Right cardiac atrium (tissue), 5 donors: ENCODE measurements around the gene ZCCHC10. TPM values are rescaled to one million over a fixed set of nuclear protein-coding genes. Genes with fewer than 3 reads are reported as not detected.
"Not testable (repeated sequence)": the region's sequence is repeated elsewhere in the genome, so short reads cannot be mapped to it uniquely, and the experiment has no call there.

ENCODE experiments used
- ATAC-seq, 2 donors: fragments of 200-7000 bp; cut with Tn5 transposase; one replicate each; pipeline versions ENCODE4 v1.8.0 to v1.9.1; 2020; ENCODE audit warnings: moderate library complexity in 2 of 2, mild to moderate bottlenecking in 1 of 2
- DNase-seq, 3 donors: peaks; one replicate each; pipeline ENCODE4 v3.0.0-alpha.2; 2020
- H3K27ac ChIP-seq: one replicate; pipeline ENCODE4 v1.5.1; 2013; ENCODE audit warnings: mild to moderate bottlenecking, low read length, control low read depth, moderate library complexity
- H3K27me3 ChIP-seq: one replicate; pipeline ENCODE4 v1.6.1; 2013; ENCODE audit not compliant: control insufficient read depth, insufficient read depth
- H3K4me1 ChIP-seq: one replicate; pipeline ENCODE4 v1.6.1; 2013; ENCODE audit warnings: low read length; ENCODE audit not compliant: control insufficient read depth, insufficient read depth
- H3K4me3 ChIP-seq: one replicate; pipeline ENCODE4 v1.5.1; 2013; ENCODE audit warnings: low read length, control low read depth
- H3K9me3 ChIP-seq: one replicate; pipeline ENCODE4 v1.6.1; 2013; ENCODE audit warnings: low read length; ENCODE audit not compliant: control insufficient read depth
- WGBS: extraction: QIAGEN DNeasy Blood & Tissue Kit; methylation state at CpG from one replicate; pipeline ENCODE4 v1.1.7; 2013; 5-methylcytosine and 5-hydroxymethylcytosine counted together
- intact Hi-C, 4 donors: fragments of 100-400 bp; cut with DNase I; formaldehyde crosslinking; loops; one replicate each; pipeline versions ENCODE4 v1.11.0 to v1.14.0; 2022 to 2023
- polyA plus RNA-seq: library from polyadenylated mRNA; stranded (reverse); fragments of 200-250 nt; gene quantifications from one replicate; pipeline ENCODE4 v1.2.3, GENCODE V29; 2013
- total RNA-seq, 4 donors: library from RNA; stranded (reverse); fragmentation: NEBNext Ultra II Directional; extraction: Animal tissue kit (Norgen Biotek cat#: 25700); gene quantifications; one replicate each; pipeline ENCODE4 v1.2.1, GENCODE V29; 2021
- donor health status: healthy with polysubstance abuse.
- donor health status: DM: no; HTN: yes; CAD: no.
- donor health status: DM: no; HTN: no; CAD: no.
- donor health status: DM: no; HTN: yes; CAD: no; lungs with severe emphysema.
- donor health status: DM: yes; HTN: yes; CAD: no.

ZCCHC10 gene
- total and polyA plus RNA-seq, 5 donors, result 13.7 to 18.3 (median 17.3) TPM

- no peaks in the 10 kb centered on the region for H3K27me3 ChIP-seq
- no peaks in the 10 kb centered on the region for H3K4me1 ChIP-seq
- no peak overlapping the region for H3K4me3 ChIP-seq
- intact Hi-C loops, result no loop called here
- 94% methylated on average over 3 of the region's 3 CpGs for WGBS
- DNase-seq (no peak), ATAC-seq (no peak)
- H3K9me3 ChIP-seq, result no peaks in the 10 kb centered on the region
- no peak overlapping the region for H3K27ac ChIP-seq
Observed at GRCh38 chr5:132976852-132977251, 49.5 kb downstream of the ZCCHC10 start.

- intact Hi-C loops, ATAC-seq, H3K4me3 ChIP-seq, H3K4me1 ChIP-seq, H3K27me3 ChIP-seq, H3K9me3 ChIP-seq, H3K27ac ChIP-seq, DNase-seq: not testable (repeated sequence)
- 92% methylated on average over 7 of the region's 7 CpGs for WGBS
Observed at GRCh38 chr5:132972436-132972828, 53.9 kb downstream of the ZCCHC10 start.

- Histone ChIP-seq H3K4me3 (no peak overlapping the region), H3K9me3 (no peaks in the 10 kb centered on the region), H3K27ac (no peak overlapping the region), H3K4me1 (no peaks in the 10 kb centered on the region), H3K27me3 (no peaks in the 10 kb centered on the region)
- no peak for ATAC-seq
- 71% methylated on average over 16 of the region's 16 CpGs for WGBS
- no peak for DNase-seq
- intact Hi-C loops, result no loop called here
Observed at GRCh38 chr5:132971483-132972435, 54.6 kb downstream of the ZCCHC10 start.

GRCh38 chr5:132965120-132965519 lies 61.2 kb downstream of the ZCCHC10 start:
- WGBS, result 93% methylated on average over 4 of the region's 4 CpGs

GRCh38 chr5:132963171-132964104 lies 62.9 kb downstream of the ZCCHC10 start, which contains the start of gene AFF4:
Gene AFF4, minus strand, starts transcription at chr5:132963634. Its CDS starts 26,445 bp downstream, at chr5:132937189.
- Histone ChIP-seq H3K9me3 (no peaks in the 10 kb centered on the region), H3K4me1 (peaks cover 5% of the 10 kb centered on the region), H3K27me3 (no peaks in the 10 kb centered on the region), H3K27ac (peak within 1 kb of the TSS; percentile 92), H3K4me3 (peak within 1 kb of the TSS; percentile 95)
- WGBS, result under 1% methylated on average over 98 of the region's 98 CpGs
- peak; percentile 97 to 98 for ATAC-seq
- intact Hi-C loops, result no loop called here
- DNase-seq, result peak; percentile 99

More at GRCh38 chr5:132965120-132965519, 61.2 kb downstream of the ZCCHC10 start:
- no peaks in the 10 kb centered on the region for H3K27me3 ChIP-seq
- no peak overlapping the region for H3K4me3 ChIP-seq
- intact Hi-C loops, result no loop called here
- no peak for ATAC-seq
- no peak overlapping the region for H3K27ac ChIP-seq
- H3K4me1 ChIP-seq, result peaks cover 5% of the 10 kb centered on the region
- no peak for DNase-seq
- H3K9me3 ChIP-seq, result no peaks in the 10 kb centered on the region

GRCh38 chr5:132962429-132963021 lies 63.8 kb downstream of the ZCCHC10 start:
- peak in 1 of 2 donors; percentile 43 for ATAC-seq
- intact Hi-C loops, result no loop called here
- Histone ChIP-seq H3K27ac (peak overlapping the region; percentile 86), H3K4me3 (peak overlapping the region; percentile 95), H3K27me3 (no peaks in the 10 kb centered on the region), H3K4me1 (peaks cover 5% of the 10 kb centered on the region), H3K9me3 (no peaks in the 10 kb centered on the region)
- no peak for DNase-seq
- under 1% methylated on average over 21 of the region's 21 CpGs for WGBS

- intact Hi-C loops, result no loop called here
- peaks cover 5% of the 10 kb centered on the region for H3K4me1 ChIP-seq
- 6% methylated on average over 5 of the region's 5 CpGs for WGBS
Observed at GRCh38 chr5:132961887-132962286, 64.5 kb downstream of the ZCCHC10 start.

GRCh38 chr5:132961123-132961815 lies 65.1 kb downstream of the ZCCHC10 start:
- H3K27ac ChIP-seq, H3K27me3 ChIP-seq, H3K9me3 ChIP-seq, DNase-seq, H3K4me1 ChIP-seq, intact Hi-C loops, ATAC-seq: not testable (repeated sequence)
- peak overlapping the region; percentile 95 for H3K4me3 ChIP-seq
- 88% methylated on average over 11 of the region's 11 CpGs for WGBS

More at GRCh38 chr5:132961887-132962286, 64.5 kb downstream of the ZCCHC10 start:
- ATAC-seq (no peak), DNase-seq (no peak)
- Histone ChIP-seq H3K27me3 (no peaks in the 10 kb centered on the region), H3K27ac (no peak overlapping the region), H3K9me3 (no peaks in the 10 kb centered on the region), H3K4me3 (peak overlapping the region; percentile 95)

GRCh38 chr5:132956166-132956799 lies 70.1 kb downstream of the ZCCHC10 start:
- peaks cover 14% of the 10 kb centered on the region for H3K4me1 ChIP-seq
- H3K9me3 ChIP-seq, H3K27ac ChIP-seq, ATAC-seq, intact Hi-C loops, DNase-seq, H3K4me3 ChIP-seq, H3K27me3 ChIP-seq: not testable (repeated sequence)
- WGBS, result 92% methylated on average over 6 of the region's 6 CpGs

GRCh38 chr5:132953710-132954109 lies 72.6 kb downstream of the ZCCHC10 start:
- H3K27me3 ChIP-seq, result no peaks in the 10 kb centered on the region
- WGBS, result 66% methylated on average over 6 of the region's 6 CpGs
- intact Hi-C loops, result no loop called here

More at GRCh38 chr5:132953710-132954109, 72.6 kb downstream of the ZCCHC10 start:
- H3K9me3 ChIP-seq, result no peaks in the 10 kb centered on the region
- H3K27ac ChIP-seq, result no peak overlapping the region
- ATAC-seq, result peak in 1 of 2 donors; percentile 10
- H3K4me1 ChIP-seq, result peaks cover 9% of the 10 kb centered on the region
- H3K4me3 ChIP-seq, result no peak overlapping the region
- no peak for DNase-seq
